MM.1S (cell line): ENCODE data around the gene CCDC138.

ENCODE experiments used
- DNase-seq: peaks from one replicate; pipeline ENCODE4 v3.0.0-alpha.2; 2015
- H2AFZ ChIP-seq: fragments of 300-600 bp; sonication (generic); 2 replicates; pipeline ENCODE4 v1.6.0; 2016; ENCODE audit warnings: antibody characterized with exemption, low read length
- H3F3A ChIP-seq: fragments of 300-600 bp; sonication (generic); 2 replicates; pipeline ENCODE4 v1.6.1; 2016; ENCODE audit warnings: mild to moderate bottlenecking, antibody characterized with exemption, low read length, moderate library complexity, mixed read lengths; ENCODE audit not compliant: insufficient read depth
- H3K27ac ChIP-seq: fragments of 300-600 bp; sonication (generic); 2 replicates; pipeline ENCODE4 v1.5.1; 2016; ENCODE audit warnings: mild to moderate bottlenecking, low read length
- H3K27me3 ChIP-seq: fragments of 300-600 bp; sonication (generic); replicated peaks from 2 replicates; pipeline ENCODE4 v1.6.0; 2016; ENCODE audit warnings: low read length; ENCODE audit not compliant: insufficient read depth
- H3K36me3 ChIP-seq: fragments of 300-600 bp; sonication (generic); replicated peaks from 2 replicates; pipeline ENCODE4 v1.6.1; 2016; ENCODE audit warnings: mild to moderate bottlenecking, low read length, mixed read lengths; ENCODE audit not compliant: insufficient read depth
- H3K4me1 ChIP-seq: fragments of 300-600 bp; sonication (generic); 2 replicates; pipeline ENCODE4 v1.6.1; 2016; ENCODE audit warnings: low read length, mixed read lengths
- H3K4me2 ChIP-seq: fragments of 300-600 bp; sonication (generic); 2 replicates; pipeline ENCODE4 v1.6.0; 2016; ENCODE audit warnings: low read depth, low read length
- H3K4me3 ChIP-seq: fragments of 300-600 bp; sonication (generic); 2 replicates; pipeline ENCODE4 v1.5.1; 2016; ENCODE audit warnings: low read length, mixed read lengths
- H3K79me2 ChIP-seq: fragments of 300-600 bp; sonication (generic); 2 replicates; pipeline ENCODE4 v1.6.1; 2016; ENCODE audit warnings: mixed run types, low read length, mixed read lengths
- H3K9ac ChIP-seq: fragments of 300-600 bp; sonication (generic); 2 replicates; pipeline ENCODE4 v1.6.1; 2016; ENCODE audit warnings: low read length, mixed read lengths
- H3K9me2 ChIP-seq: fragments of 300-600 bp; sonication (generic); replicated peaks from 2 replicates; pipeline ENCODE4 v1.6.1; 2016; ENCODE audit warnings: mild to moderate bottlenecking, low read length, mixed read lengths; ENCODE audit not compliant: insufficient read depth
- H3K9me3 ChIP-seq: fragments of 300-600 bp; sonication (generic); replicated peaks from 2 replicates; pipeline ENCODE4 v1.6.1; 2016; ENCODE audit warnings: mild to moderate bottlenecking, low read length, mixed read lengths; ENCODE audit not compliant: insufficient read depth
- H4K20me1 ChIP-seq: fragments of 300-600 bp; sonication (generic); 2 replicates; pipeline ENCODE4 v1.6.1; 2016; ENCODE audit warnings: mild to moderate bottlenecking, low read length, moderate library complexity, mixed read lengths; ENCODE audit not compliant: insufficient read depth
- CTCF ChIP-seq: fragments of 300-600 bp; sonication (generic); IDR thresholded peaks from 2 replicates; pipeline ENCODE4 v1.5.1; 2016; ENCODE audit warnings: antibody characterized with exemption, low read length, mixed read lengths
- EZH2 ChIP-seq: fragments of 300-600 bp; sonication (generic); optimal IDR thresholded peaks from 2 replicates; pipeline ENCODE3; 2017; ENCODE audit warnings: low read depth, mild to moderate bottlenecking, antibody characterized with exemption, low read length, mixed read lengths
- EZH2phosphoT487 ChIP-seq: fragments of 300-600 bp; sonication (generic); IDR thresholded peaks from 2 replicates; pipeline ENCODE4 v1.6.1; 2018; ENCODE audit warnings: antibody characterized with exemption, low read length

CCDC138 gene

GRCh38 chr2:108911401-108911800 is 124.8 kb downstream of the CCDC138 start:
- Histone ChIP-seq H4K20me1 (no peaks in the 10 kb centered on the region), H3K9ac (no peak overlapping the region)
- TF ChIP-seq CTCF = no peak
- TF ChIP-seq EZH2phosphoT487 = no peak

GRCh38 chr2:108911807-108912628 is 125.4 kb downstream of the CCDC138 start:
- Histone ChIP-seq H3K9me3 (no peaks in the 10 kb centered on the region), H3F3A (no peaks in the 10 kb centered on the region), H3K4me2 (no peak overlapping the region), H3K4me1 (no peaks in the 10 kb centered on the region), H3K27me3 (no peaks in the 10 kb centered on the region), H4K20me1 (no peaks in the 10 kb centered on the region), H3K4me3 (no peak overlapping the region), H3K27ac (no peak overlapping the region), H3K79me2 (no peaks in the 10 kb centered on the region), H2AFZ (no peak overlapping the region), H3K36me3 (no peaks in the 10 kb centered on the region), H3K9me2 (no peaks in the 10 kb centered on the region), H3K9ac (no peak overlapping the region)
- no peak for DNase-seq
- TF ChIP-seq EZH2 (no peak), CTCF (no peak), EZH2phosphoT487 (no peak)

More at GRCh38 chr2:108911401-108911800, 124.8 kb downstream of the CCDC138 start:
- Histone ChIP-seq H3K79me2 (no peaks in the 10 kb centered on the region), H3F3A (no peaks in the 10 kb centered on the region), H3K4me3 (no peak overlapping the region), H3K4me1 (no peaks in the 10 kb centered on the region), H3K27ac (no peak overlapping the region), H3K27me3 (no peaks in the 10 kb centered on the region), H2AFZ (no peak overlapping the region), H3K36me3 (no peaks in the 10 kb centered on the region), H3K4me2 (no peak overlapping the region), H3K9me2 (no peaks in the 10 kb centered on the region), H3K9me3 (no peaks in the 10 kb centered on the region)
- DNase-seq = no peak

GRCh38 chr2:108912629-108912902 is 126.0 kb downstream of the CCDC138 start:
- no peak for DNase-seq
- Histone ChIP-seq H3K4me3 (no peak overlapping the region), H3K9ac (no peak overlapping the region), H3K27me3 (no peaks in the 10 kb centered on the region), H3K27ac (no peak overlapping the region), H3F3A (no peaks in the 10 kb centered on the region), H2AFZ (no peak overlapping the region), H3K4me2 (no peak overlapping the region), H3K36me3 (no peaks in the 10 kb centered on the region), H3K9me2 (no peaks in the 10 kb centered on the region), H3K79me2 (no peaks in the 10 kb centered on the region), H3K4me1 (no peaks in the 10 kb centered on the region), H4K20me1 (no peaks in the 10 kb centered on the region), H3K9me3 (no peaks in the 10 kb centered on the region)
- TF ChIP-seq CTCF (no peak), EZH2 (no peak), EZH2phosphoT487 (no peak)
